NCI-H1092 (cell line): ENCODE results near the gene INPP4B.
"Not testable (repeated sequence)": the region's sequence is repeated elsewhere in the genome, so short reads cannot be mapped to it uniquely, and the experiment has no call there.

Source experiments
- DNase-seq: peaks from one replicate; lab custom pipeline; 2025; lab: John Stamatoyannopoulos, UW

Gene INPP4B

GRCh38 chr4:142683997-142684396, 162.1 kb downstream of the INPP4B start:
- no peak for DNase-seq

GRCh38 chr4:142683503-142683902, 162.6 kb downstream of the INPP4B start:
- DNase-seq, result no peak

- no peak for DNase-seq
Observed at GRCh38 chr4:142671516-142671915, 174.6 kb downstream of the INPP4B start.

- no peak for DNase-seq
Observed at GRCh38 chr4:142663828-142664227, 182.3 kb downstream of the INPP4B start.

GRCh38 chr4:142660728-142661127, 185.4 kb downstream of the INPP4B start:
- DNase-seq, result no peak

- DNase-seq, result no peak
Observed at GRCh38 chr4:142656178-142656577, 189.9 kb downstream of the INPP4B start.

GRCh38 chr4:142648378-142648777, 197.7 kb downstream of the INPP4B start:
- no peak for DNase-seq

GRCh38 chr4:142645475-142646108, 200.5 kb downstream of the INPP4B start:
- DNase-seq, result no peak

GRCh38 chr4:142644628-142645027, 201.5 kb downstream of the INPP4B start:
- not testable (repeated sequence) for DNase-seq

- DNase-seq, result no peak
Observed at GRCh38 chr4:142637614-142638013, 208.5 kb downstream of the INPP4B start.

- DNase-seq, result no peak
Observed at GRCh38 chr4:142631836-142632235, 214.3 kb downstream of the INPP4B start.

GRCh38 chr4:142615324-142615665, 230.8 kb downstream of the INPP4B start:
- no peak for DNase-seq

- DNase-seq, result no peak
Observed at GRCh38 chr4:142614621-142615323, 231.3 kb downstream of the INPP4B start.

- DNase-seq, result no peak
Observed at GRCh38 chr4:142607976-142608375, 238.1 kb downstream of the INPP4B start.

GRCh38 chr4:142600952-142601351, 245.1 kb downstream of the INPP4B start:
- no peak for DNase-seq

GRCh38 chr4:142598132-142598531, 248.0 kb downstream of the INPP4B start:
- DNase-seq, result no peak

GRCh38 chr4:142596595-142596994, 249.5 kb downstream of the INPP4B start:
- DNase-seq, result no peak

- no peak for DNase-seq
Observed at GRCh38 chr4:142596121-142596520, 250.0 kb downstream of the INPP4B start.

GRCh38 chr4:142595222-142595871, 250.8 kb downstream of the INPP4B start:
- no peak for DNase-seq

- no peak for DNase-seq
Observed at GRCh38 chr4:142585411-142585810, 260.7 kb downstream of the INPP4B start.

GRCh38 chr4:142583708-142584107, 262.4 kb downstream of the INPP4B start:
- DNase-seq, result no peak

- no peak for DNase-seq
Observed at GRCh38 chr4:142582340-142582739, 263.8 kb downstream of the INPP4B start.

GRCh38 chr4:142581881-142582280, 264.2 kb downstream of the INPP4B start:
- DNase-seq, result no peak
